ENCODE results near the gene PCLO.

- TF ChIP-seq POLR2AphosphoS5 (IDR thresholded peaks at IDR 0.05; ENCODE audit: insufficient read depth in 1 of 2, low read depth in 1 of 2) (no peak), CTCF (IDR thresholded peaks at IDR 0.05) (no peak), POLR2A (IDR thresholded peaks at IDR 0.05) (no peak)
Observed at GRCh38 chr7:82750007-82750406, 412.7 kb downstream of the PCLO start.

Data from vagina (tissue), 2 donors.